Measurements from ENCODE around the gene ZNF718. TPM values are rescaled to one million over a fixed set of nuclear protein-coding genes. Genes with fewer than 3 reads are reported as not detected.
"Not testable (repeated sequence)": the region's sequence is repeated elsewhere in the genome, so short reads cannot be mapped to it uniquely, and the experiment has no call there.

The ZNF718 gene
- polyA plus RNA-seq (2013, experiment 1 of 2; ENCODE audit: insufficient read length): 2.3 TPM
- 2.8 TPM for polyA plus RNA-seq (2013, experiment 2 of 2; ENCODE audit: insufficient read length)

DNA sequence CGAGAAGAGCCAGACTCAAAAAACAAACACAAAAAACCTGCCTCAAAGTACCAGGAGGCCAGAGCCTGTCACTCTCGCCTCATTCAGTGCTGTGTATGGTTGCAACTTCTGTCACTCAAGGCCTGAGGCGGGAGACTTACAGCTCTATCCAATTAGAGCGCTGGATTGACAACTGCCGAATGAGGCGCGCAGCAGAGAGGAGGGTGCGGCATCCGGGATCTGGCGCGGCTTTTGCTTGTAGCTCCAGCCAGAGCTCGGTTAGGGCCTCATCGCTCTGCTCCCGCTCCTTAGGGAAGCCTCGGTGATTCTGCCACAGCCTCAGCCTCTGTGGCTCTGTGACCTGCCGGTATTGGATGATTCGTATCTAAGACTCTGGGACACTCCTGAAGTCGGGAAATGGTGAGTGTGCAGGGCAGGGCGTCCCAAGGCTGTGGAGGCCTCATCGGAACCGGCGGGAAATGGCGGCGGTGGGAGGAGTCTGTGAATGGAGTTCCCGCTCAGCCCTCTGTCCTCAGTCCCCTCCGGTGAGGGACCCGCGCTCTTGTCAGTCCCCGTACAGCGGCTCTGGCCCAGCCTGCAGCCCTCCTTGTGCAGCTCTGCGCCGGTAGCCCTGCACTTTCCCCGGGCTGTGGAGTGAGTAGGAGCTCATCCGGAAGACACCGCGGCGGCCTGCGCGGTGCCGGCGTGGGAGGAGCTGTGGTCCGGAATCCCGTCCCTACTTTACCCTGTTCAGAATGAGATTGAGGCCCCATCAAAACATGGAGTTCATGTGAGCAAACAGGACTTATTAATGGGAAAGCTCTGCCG, at the start of gene ZNF718:
Gene ZNF718 (plus strand): TSS at position 227 of the 807 bp plus-strand sequence. CDS start 170 bp downstream, at position 397.
- peak; percentile 97 for DNase-seq

DNA sequence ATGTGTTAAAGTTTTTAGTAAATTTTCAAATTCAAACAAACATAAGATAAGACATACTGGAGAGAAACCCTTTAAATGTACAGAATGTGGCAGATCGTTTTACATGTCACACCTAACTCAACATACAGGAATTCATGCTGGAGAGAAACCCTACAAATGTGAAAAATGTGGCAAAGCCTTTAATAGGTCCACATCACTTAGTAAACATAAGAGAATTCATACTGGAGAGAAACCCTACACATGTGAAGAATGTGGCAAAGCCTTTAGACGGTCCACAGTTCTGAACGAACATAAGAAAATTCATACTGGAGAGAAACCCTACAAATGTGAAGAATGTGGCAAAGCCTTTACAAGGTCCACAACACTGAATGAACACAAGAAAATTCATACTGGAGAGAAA, 38.4 kb upstream of the ZNF718 start:
- DNase-seq: no peak

DNA sequence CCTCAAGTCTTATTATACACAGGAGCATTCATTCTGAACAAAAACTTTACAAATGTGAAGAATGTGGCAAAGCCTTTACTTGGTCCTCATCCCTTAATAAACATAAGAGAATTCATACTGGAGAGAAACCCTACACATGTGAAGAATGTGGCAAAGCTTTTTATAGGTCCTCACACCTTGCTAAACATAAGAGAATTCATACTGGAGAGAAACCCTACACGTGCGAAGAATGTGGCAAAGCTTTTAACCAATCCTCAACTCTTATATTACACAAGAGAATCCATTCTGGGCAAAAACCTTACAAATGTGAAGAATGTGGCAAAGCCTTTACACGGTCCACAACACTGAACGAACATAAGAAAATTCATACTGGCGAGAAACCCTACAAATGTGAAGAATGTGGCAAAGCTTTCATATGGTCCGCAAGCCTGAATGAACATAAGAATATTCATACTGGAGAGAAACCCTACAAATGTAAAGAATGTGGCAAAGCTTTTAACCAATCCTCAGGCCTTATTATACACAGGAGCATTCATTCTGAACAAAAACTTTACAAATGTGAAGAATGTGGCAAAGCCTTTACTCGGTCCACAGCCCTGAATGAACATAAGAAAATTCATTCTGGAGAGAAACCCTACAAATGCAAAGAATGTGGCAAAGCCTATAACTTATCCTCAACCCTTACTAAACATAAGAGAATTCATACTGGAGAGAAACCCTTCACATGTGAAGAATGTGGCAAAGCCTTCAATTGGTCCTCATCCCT, 37.6 kb upstream of the ZNF718 start:
- not testable (repeated sequence) for DNase-seq

DNA sequence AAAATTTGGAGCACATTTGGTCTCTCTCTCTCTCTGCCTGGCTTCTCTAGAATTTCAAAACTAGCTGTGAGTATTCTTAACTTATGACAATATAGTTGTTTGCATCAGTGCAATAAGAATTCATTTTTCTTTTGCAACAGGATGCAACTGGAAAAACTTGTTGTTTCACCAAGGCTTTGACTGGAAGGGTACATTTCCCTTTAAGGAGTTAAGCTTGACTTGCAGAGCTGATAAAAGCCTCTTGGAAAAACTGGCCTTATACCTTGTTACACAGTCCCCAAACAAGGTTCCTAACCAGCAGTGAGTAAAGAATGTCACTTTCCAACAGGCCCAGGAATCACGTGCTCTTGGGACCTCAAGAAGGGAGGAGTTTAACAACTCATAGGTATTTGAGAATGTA, 25.9 kb upstream of the ZNF718 start:
- DNase-seq: no peak

DNA sequence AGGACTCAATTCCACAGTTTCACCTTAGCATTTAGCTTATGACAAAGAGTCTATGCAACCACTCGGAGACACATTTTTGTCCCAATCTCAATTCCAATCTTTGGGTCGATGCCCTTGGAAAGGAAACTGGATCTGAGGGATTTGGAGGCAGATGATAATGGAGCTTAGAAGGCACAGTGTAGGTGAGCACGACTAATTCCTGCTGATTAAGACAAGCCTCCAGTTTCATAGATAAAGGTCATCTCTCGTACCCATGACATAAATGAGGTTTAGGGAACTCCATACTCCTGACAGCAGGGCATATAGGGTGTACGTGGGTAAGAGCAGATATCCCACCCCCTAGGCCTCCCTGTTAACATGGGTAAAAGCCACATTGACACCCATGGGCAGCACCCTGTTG, 24.4 kb upstream of the ZNF718 start:
- DNase-seq: no peak

DNA sequence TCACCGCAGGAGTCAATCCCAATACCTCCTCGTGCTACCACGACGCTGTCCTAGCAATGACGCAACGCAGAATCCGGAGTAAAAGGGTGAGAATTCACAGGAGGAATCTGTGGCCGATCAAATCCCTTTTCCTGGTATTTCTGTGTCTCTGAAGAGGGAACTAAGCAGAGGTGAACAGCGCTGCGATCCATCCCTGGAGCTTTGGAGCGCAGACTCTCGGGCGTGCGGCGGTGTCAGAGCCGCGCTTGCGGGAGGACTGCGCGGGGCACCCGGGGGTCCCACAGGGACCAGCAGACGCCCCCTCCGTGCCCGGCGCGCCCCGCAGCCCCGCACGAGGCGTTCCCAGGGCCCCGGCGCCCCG, 17.2 kb upstream of the ZNF718 start:
- no peak for DNase-seq

DNA sequence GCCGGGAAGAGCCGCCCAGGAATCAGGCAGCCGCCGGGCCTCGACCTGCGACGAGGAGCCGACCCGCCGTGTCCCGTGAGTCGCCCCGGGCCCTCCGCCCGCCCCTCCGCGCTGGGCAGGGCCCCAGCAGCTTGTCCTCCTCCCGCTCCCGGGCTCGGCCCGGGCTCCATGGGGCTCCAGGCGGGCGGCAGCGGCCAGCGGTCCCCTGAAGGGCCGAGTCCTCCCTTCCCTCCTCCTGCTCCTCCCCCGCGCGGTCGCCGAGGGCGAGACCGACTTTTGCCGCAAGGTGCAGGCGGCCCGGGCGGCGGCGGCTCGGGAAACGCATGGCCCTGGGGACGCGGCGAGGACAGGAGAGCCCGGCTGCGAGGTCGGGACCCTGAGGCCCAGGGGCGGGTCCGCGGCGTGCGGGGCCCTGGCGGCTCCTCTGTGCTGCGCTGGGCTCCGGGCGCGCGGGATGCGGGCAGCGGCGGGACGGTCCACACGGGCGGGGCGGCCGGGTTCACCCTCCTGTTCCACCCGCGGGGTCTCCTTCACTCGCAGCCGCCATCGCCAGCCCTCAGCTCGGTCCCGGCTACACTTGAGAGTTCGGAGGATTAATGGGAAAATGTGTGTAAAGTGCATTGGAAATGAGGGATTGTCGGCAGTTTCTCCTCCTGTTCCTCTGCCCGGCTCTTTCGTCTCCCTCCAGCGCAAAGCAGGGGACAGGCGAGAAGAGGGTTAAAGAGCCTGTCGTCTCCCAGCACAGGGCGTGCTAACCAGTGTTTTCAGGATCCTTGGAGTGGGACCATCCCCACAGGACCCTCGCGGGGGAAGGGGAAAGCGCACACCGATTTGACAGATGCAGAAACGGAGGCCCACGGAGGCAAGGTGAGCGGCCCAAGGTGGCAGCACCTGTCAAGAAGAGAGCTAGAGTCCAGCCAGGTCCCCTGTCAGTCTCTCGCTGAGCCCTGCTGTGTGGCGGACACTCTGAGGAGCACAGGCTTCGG, 16.6 kb upstream of the ZNF718 start:
- DNase-seq: no peak

DNA sequence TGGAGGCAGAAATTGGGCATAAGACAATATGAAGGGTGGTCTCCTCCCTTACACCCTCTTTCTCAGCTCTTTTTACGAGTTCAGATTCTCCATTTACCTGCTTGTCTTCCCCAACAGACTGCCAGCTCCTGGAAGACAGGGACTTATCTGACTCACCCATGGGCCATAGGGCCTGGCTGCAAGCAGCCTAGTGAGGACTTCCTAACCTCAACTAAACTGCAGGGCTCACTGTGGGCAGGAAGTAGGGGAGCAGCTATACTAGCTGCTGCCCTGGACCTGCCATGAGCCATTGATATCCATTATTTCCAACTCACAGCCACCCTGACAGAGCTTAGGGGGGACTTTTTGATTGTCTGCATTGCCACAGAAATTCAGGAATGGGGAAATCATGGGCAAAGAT, 11.5 kb upstream of the ZNF718 start:
- no peak for DNase-seq

DNA sequence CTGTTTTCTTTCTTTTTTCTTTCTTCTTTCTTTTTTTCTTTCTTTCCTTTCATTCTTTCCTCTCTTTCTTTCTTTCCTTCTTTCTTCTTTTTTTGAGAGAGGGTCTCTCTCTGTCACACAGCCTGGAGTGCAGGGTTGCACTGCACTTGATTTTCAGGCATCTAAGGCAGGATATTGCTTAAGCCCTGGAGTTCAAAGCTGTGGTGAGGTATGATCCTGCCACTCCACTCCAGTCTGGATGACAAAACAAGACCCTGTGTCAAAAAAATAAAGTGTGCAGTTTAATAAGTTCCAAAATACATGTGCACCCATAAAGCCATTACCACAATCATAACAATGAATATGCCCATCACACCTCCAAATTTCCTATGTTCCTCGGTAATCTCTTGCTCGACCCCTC, 10.6 kb upstream of the ZNF718 start:
- no peak for DNase-seq

DNA sequence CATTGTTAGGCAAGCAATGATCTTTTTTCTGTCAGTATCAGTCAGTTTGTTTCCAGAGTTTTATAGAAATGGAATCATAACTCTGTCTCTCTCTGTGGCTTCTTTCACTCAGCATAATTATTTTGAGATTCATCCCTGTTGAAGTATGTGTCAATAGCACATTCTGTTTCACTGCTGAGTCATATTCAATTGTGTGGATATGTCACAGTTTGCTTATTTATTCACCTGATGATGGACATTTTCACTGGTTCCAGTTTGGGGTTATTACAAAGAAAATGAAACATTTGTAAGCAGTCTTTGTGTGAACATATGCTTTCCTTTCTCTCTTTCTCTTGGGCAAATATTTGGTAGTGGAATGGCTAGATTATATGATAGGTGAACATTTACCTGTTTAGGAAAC, 10.2 kb upstream of the ZNF718 start:
- no peak for DNase-seq

DNA sequence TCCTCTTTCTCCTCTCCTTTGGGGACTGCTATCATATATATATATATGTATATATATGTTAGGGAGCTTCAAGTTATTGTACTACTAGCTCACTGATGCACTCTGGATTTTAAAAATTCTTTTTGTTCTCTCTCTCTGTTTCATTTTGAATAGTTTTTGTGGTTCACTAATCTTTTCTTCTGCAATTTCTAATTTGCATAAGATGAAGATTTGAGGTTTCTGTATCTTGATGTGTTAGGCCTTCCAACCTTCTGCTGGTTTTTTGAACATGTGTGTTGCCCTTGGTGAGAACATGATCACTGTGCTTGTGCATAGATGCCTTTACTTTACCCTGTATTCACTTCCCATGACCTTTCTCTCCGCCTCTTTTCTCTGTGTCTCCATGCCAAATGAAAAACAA, 7.8 kb upstream of the ZNF718 start:
- DNase-seq: no peak

DNA sequence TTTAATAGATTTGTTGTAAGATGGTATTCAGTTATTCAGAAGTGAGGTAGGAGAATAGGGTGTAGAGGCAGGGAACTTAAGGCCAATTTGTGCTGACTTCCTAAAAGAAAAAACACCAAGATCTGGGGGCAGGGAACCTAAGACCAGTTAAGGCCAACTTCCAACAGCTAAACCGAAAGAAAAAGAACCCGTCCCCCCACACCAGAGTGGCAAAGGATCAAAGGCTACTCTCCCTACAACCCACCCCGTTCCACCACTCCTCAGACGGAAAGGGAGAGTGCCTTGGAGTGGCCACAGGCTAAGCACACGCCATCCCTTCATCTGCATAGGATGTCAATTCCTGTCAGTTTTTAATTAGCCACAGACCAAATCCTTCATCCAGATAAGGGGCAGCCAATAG, 3.7 kb upstream of the ZNF718 start:
- DNase-seq: no peak

DNA sequence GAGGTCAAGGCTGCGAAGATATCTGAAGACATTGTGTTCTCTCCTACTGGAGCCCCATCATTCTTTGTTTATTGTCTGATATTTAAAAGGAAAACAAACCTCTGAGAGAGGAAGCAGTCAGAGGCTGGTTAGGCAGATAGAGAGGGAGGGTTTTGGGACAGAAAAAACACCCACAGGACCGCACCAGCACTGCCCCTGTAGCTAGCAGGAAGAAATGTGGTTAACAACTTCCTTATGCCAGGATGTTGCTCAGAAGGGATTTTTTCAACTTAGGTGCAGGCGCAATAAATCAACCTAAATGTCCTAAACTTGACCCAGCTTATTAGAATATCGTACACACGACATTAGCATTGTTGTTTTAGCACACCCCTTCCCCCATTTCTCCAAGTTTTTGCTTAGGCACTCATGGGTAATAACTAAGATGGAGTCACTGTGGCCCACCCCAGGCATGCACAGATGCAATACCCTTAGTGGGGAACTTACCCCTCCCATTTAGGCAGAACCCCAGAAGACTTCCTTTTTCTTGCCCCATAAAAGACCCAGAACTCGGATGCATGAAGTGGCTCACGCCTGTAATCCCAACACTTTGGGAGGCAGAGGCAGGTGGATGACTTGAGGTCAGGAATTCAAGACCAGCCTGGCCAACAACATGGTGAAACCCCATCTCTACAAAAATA, 2.8 kb upstream of the ZNF718 start:
- DNase-seq: no peak

DNA sequence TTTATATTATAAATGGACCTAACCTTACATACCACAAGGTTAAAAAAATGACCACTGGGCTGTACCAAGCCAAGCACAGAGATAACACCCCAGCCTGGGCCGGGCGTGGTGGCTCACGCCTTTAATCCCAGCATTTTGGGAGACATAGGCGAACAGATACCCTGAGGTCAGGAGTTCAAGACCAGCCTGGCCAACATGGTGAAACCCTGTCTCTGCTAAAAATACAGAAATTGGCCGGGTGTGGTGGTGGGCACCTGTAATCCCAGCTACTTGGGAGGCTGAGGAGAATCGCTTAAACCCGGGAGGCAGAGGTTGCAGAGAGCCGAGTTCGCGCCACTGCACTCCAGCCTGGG, 403 bp upstream of the ZNF718 start:
- DNase-seq: not testable (repeated sequence)

DNA sequence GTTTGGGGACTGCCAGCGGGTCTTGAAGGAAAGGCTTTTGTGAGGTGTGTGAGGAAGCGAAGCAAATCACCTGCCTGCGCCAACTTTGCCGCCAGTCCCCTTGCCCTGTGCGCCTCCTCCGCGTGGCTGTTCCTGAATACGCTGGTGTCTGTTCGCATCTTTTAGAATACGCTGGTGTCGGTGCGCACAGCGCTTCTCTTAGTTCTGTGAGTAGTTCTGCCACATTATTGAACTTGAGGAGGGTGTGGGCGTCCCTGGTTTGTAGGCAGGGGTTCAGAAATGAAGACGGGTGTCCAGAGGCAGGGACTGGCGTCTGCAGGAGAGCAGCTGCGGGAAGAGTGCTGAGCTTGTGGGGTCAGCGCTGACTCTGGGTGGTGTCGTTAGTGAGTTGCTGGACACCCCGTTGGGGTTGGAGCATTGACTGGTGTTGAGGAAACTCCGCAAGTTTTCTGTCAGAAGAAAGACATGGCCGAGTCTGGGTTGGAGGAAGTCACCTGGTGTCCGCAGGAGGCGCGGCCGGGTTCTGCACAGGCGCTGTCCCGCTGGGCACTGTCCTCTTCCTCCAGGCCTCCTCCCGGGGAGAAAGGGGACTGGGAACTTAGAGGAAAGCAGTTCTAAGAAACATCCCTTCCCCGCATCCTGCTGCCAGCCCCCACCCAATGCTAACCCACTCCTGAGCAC, 930 bp downstream of the ZNF718 start:
- peak; percentile 16 for DNase-seq

DNA sequence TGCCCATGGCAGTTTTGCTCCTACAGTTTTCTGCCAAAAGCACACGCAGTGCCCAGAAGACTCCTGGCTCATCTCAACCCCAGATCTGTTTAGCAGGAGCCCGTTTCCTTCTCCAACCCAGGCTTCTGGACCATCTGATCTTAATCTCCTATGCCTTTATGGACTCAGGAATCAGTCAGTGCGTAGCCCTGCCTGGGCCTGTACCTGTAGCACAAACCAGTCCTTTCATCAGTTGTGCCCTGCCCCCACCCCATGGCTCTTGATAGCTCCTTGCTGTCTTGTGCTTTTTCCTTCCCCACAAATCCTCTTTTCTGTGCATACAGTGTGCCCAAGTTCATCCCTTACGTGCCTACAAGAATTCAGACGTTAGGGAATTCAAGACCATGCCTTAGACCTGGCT, 1.5 kb downstream of the ZNF718 start:
- no peak for DNase-seq

DNA sequence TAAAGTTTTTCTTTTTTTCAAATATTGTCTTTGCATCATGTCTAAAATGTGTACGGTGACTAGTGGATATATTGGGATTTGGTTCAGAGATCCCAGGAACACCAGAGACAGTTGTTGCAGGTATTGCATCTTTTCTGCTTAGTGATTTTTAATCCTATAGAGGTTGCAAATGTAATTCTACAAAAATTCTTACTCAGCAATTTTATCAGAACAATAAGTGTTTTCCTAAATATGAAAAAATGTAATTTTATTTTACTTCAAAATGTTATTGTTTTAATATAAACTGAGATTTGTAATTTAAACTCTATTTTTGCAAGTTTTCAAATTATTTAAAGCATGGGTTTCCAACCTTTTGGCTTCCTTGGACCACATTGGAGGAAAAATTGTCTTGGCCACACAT, 8.2 kb downstream of the ZNF718 start:
- DNase-seq: no peak

DNA sequence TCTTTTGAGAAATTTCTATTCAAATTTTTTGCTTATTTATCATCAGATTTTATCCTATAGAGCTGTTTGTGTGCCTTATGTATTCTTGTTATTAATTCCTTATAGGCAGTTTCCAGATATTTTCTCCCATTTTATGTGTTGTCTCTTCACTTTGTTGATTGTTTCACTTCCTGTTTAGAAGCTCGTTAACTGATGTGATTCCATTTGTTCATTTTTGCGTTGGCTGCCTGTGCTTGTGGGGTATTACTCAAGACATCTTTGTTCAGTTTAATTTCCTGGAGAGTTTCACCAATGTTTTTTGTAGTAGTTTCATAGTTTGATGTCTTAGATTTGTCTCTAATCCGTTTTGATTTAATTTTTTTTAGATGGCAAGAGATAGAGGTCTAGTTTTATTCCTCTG, 14.6 kb downstream of the ZNF718 start:
- DNase-seq: no peak

DNA sequence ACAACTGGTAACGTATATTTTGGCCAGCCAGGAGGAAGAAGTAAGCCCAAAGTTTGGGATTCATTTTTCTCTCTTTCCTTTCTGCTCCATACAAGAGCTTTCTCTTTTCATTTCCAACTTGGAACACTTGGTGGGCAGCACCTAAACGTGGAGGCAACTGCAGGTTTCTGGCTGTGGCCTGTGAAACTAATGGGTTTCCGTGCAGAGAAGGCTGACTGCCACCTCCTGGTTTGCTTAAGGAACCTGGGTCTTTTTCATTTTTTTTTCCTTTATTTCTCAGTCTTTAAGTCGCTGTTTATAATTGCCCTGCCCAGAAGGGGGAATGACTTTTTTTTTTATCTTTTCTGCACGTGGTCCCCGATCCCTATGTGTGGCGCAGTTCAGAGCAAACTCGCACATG, 15.4 kb downstream of the ZNF718 start:
- DNase-seq: no peak

DNA sequence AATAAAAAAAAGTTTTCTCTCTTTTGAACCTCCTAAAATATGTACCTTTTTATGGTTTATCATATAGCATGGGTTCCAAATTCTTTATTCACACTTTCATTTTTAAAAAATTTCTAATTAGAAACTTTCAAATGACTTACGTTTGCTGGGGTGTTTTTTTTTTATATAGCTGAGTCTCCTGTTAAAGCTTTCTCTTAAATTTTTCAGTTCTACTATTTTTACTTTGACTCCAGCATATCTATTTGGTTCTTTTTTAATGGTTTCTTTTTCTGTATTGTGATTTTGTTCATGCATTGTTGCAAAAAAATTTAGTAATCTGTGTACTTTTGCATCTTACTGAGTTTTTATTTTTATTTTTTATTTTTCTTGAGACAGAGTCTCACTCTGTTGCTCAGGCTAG, 22.3 kb downstream of the ZNF718 start:
- no peak for DNase-seq

DNA sequence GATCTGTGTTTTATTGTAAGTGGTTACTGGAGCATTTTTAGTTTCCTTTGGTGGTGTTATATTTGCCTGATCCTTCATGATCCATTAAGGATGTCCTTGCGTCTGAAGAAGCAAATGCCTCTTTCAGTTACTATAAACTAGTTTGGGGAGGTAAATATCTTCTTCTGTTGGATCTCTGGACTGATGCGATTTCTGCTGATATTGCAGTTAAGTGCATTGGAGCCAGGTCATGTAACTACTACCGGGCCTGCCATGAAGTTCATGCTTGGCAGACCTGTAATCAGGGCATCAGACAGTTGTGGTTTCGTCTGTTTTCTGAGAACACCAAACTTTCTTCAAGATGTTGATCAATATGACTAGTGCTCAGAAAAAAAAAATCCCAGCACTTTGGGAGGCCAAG, 22.9 kb downstream of the ZNF718 start:
- DNase-seq: no peak

All from fibroblast of skin of scalp (primary cell).